Testis (tissue), 2 donors: Measurements from ENCODE around the gene CCL2.

Experiments
- POLR2A ChIP-seq: fragments of 450-650 bp; IDR thresholded peaks from one replicate; pipeline ENCODE4 v1.6.1; 2017; ENCODE audit warnings: antibody characterized with exemption, mild to moderate bottlenecking, moderate library complexity
- TF ChIP-seq, protein P1 (sequence below), 3 experiments: fragments of 450-650 bp in 2 of 3; fragments of 200-600 bp in 1 of 3; sonication (generic) in 1 of 3; IDR thresholded peaks; one replicate each; pipeline ENCODE4 v1.5.1; 2016 to 2019; ENCODE audit warnings: antibody characterized with exemption in 3 of 3, mild to moderate bottlenecking in 2 of 3, moderate library complexity in 1 of 3

DNA sequence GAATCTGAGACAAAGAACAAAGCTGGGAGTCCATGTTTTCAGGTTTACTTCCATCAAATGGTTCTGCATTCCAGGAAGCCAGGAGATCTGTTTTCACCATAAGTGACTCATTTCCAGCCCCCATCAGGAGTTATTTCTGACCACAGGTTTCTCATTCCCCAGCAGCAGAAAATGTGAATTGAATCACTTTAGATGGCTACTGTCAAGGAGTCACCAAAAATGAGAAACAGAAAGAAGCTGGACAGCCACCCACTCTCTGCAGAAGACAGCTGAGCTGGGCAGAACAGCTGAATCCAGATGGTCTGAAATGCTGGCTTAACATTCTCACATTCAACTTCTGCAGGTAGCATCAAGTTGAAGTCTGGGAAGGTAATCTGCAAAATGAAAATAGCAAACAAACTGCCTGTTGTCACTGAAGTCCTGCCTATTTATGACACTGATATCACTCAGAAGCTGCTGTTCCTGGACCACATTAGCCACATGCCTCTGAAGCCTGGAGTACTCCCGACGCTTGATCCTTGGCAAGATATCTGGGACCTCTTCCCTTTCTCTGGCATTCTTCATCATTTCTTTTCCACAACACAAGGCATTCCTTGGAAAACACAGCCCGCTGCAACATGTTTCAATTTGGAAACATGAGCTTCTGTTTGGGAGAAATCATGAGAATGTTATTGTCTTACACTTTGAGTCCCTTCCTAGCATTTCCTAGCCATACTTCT lies 45.7 kb downstream of the CCL2 start:
- TF ChIP-seq, protein P1, sequence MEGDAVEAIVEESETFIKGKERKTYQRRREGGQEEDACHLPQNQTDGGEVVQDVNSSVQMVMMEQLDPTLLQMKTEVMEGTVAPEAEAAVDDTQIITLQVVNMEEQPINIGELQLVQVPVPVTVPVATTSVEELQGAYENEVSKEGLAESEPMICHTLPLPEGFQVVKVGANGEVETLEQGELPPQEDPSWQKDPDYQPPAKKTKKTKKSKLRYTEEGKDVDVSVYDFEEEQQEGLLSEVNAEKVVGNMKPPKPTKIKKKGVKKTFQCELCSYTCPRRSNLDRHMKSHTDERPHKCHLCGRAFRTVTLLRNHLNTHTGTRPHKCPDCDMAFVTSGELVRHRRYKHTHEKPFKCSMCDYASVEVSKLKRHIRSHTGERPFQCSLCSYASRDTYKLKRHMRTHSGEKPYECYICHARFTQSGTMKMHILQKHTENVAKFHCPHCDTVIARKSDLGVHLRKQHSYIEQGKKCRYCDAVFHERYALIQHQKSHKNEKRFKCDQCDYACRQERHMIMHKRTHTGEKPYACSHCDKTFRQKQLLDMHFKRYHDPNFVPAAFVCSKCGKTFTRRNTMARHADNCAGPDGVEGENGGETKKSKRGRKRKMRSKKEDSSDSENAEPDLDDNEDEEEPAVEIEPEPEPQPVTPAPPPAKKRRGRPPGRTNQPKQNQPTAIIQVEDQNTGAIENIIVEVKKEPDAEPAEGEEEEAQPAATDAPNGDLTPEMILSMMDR (IDR thresholded peaks at IDR 0.05) = no peak
- TF ChIP-seq POLR2A = no peak
